Naive B cell (primary cell): Measurements from ENCODE around the gene TTN. TPM values are rescaled to one million over a fixed set of nuclear protein-coding genes. Genes with fewer than 3 reads are reported as not detected.

ENCODE experiments used
- ATAC-seq, 2 donors: fragments of 150-1000 bp; cut with Tn5 transposase; 2 replicates each; pipeline ENCODE4 v1.10.0; 2021; ENCODE audit warnings: low read depth in 2 of 2, mild to moderate bottlenecking in 2 of 2, moderate library complexity in 2 of 2
- DNase-seq: peaks from one replicate; pipeline ENCODE4 v3.0.0; 2022
- H3K27ac Mint-ChIP-seq, 6 donors: one replicate each; pipeline ENCODE4 v1.8.0; 2020 to 2022; ENCODE audit warnings: mild to moderate bottlenecking in 6 of 6, mixed read lengths in 6 of 6, moderate library complexity in 5 of 6, inconsistent platforms in 2 of 6
- H3K27me3 Mint-ChIP-seq, 3 donors: one replicate each; pipeline ENCODE4 v1.8.0; 2021 to 2022; ENCODE audit warnings: mixed read lengths in 3 of 3, mild to moderate bottlenecking in 1 of 3
- H3K36me3 Mint-ChIP-seq, 2 donors: one replicate each; pipeline ENCODE4 v1.8.0; 2020 to 2022; ENCODE audit warnings: mixed read lengths in 2 of 2, inconsistent platforms in 1 of 2, mild to moderate bottlenecking in 1 of 2
- H3K4me1 Mint-ChIP-seq, 3 donors: one replicate each; pipeline ENCODE4 v1.8.0; 2020 to 2022; ENCODE audit warnings: mixed read lengths in 3 of 3, inconsistent platforms in 1 of 3, mild to moderate bottlenecking in 1 of 3, moderate library complexity in 1 of 3
- H3K4me3 Mint-ChIP-seq, 8 donors: one replicate each; pipeline ENCODE4 v1.8.0; 2020 to 2022; ENCODE audit warnings: mild to moderate bottlenecking in 8 of 8, mixed read lengths in 8 of 8, moderate library complexity in 8 of 8, inconsistent platforms in 2 of 8
- H3K9me3 Mint-ChIP-seq, 7 donors: one replicate each; pipeline ENCODE4 v1.8.0; 2020 to 2022; ENCODE audit warnings: mixed read lengths in 7 of 7, mild to moderate bottlenecking in 5 of 7, inconsistent platforms in 2 of 7, moderate library complexity in 1 of 7
- polyA plus RNA-seq, 6 donors: library from polyadenylated mRNA; unstranded; fragments of 300-500 nt; fragmentation: Illumina TruSeq; gene quantifications; one replicate each; pipeline ENCODE4 v1.2.3, GENCODE V29; 2021; ENCODE audit warnings: low read depth in 6 of 6

TTN gene
- polyA plus RNA-seq, 6 donors from 2014 or later = 0.51 to 10.1 (median 1.7) TPM

GRCh38 chr2:178804791-178805190 lies 2.4 kb downstream of the TTN start:
- Mint-ChIP-seq H3K36me3 (peaks cover 0 to 5% of the 10 kb centered on the region in 2 donors), H3K27me3 (no peaks in the 10 kb centered on the region), H3K9me3 (no peaks in the 10 kb centered on the region), H3K4me3 (no peak overlapping the region), H3K4me1 (peaks cover 0 to 4% (median 0%) of the 10 kb centered on the region in 3 donors), H3K27ac (no peak overlapping the region)
- DNase-seq (no peak), ATAC-seq (no peak)

DNA sequence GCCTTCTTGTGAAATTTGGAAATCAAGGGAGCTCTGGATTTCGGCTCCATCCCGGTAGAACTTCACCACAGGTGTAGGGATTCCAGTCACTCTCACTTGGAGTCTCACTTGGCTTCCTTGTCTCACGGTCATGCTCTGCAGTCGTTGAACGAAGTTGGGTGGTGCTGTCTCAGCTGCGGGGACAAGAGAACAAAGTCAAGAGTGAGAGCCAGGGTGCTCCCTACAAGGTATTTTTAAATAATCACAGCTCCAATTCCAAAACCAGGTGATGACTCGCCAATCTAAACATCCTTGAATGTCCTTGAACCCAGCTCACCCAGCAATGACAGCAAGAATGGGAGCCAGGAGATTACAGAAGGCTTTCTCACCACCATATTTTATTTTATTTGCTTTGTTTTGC lies 6.7 kb downstream of the TTN start:
- DNase-seq (no peak), ATAC-seq (no peak)

DNA sequence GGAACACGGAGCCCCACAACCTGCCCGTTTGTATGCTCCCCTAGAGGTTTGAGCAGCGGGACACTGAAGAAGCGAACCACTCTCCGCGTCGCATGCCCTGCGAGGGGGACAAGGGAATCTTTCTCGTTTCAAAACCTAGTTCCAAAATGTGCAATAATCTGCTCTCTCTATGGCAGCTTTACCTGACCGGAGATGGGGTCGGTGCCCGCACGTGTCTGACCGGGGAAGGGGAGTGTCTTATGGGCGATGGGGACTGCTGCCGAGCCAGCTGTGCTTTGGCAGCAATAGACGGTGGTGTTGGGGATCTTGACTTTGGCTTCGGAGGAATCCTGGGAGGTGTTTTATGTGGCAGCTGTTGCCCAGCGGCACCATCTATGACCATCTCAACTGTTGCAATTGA lies 7.9 kb downstream of the TTN start:
- no peak overlapping the region for H3K27ac Mint-ChIP-seq

More for the DNA sequence above, 6.7 kb downstream of the TTN start:
- Mint-ChIP-seq H3K4me3 (no peak overlapping the region), H3K36me3 (peaks cover 0 to 5% of the 10 kb centered on the region in 2 donors), H3K27ac (peak overlapping the region in 1 of 6 donors; percentile 32), H3K9me3 (no peaks in the 10 kb centered on the region), H3K4me1 (peaks cover 0 to 4% (median 0%) of the 10 kb centered on the region in 3 donors), H3K27me3 (no peaks in the 10 kb centered on the region)

DNA sequence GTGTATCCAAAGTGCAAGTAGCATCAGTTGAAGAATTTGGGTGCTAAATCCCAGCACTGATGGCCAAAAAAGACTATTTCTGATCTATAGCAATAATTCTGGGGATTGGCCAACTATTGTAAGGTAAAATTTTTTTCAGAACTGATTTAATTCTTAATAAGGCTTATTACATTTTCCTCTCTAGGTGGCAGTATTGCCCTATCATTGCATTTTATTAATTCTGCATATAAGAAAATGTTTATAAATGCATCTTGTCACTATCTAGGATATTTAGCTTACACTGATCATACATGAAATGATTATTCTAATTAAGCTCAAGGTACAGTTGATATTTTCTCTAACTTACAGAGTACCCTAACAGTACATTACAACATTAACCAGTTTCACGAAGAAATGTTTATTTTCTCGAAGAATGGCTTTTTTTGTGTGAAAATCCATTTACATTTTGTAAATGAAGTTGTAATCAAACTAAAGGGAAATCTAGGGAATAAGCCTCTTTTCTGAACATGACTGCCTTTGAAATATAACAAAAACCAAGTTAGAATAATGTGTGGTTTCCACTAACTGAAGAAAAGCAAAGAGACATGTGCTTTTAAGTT lies 11.0 kb downstream of the TTN start:
- Mint-ChIP-seq H3K4me3 (no peak overlapping the region), H3K4me1 (no peaks in the 10 kb centered on the region), H3K27ac (no peak overlapping the region), H3K27me3 (no peaks in the 10 kb centered on the region), H3K9me3 (no peaks in the 10 kb centered on the region), H3K36me3 (peaks cover 0 to 20% of the 10 kb centered on the region in 2 donors)
- ATAC-seq (no peak), DNase-seq (peak; percentile 12)

More for the DNA sequence above, 7.9 kb downstream of the TTN start:
- Mint-ChIP-seq H3K9me3 (no peaks in the 10 kb centered on the region), H3K36me3 (peaks cover 0 to 5% of the 10 kb centered on the region in 2 donors), H3K27me3 (no peaks in the 10 kb centered on the region), H3K4me1 (no peaks in the 10 kb centered on the region), H3K4me3 (no peak overlapping the region)
- DNase-seq = no peak
- no peak for ATAC-seq

DNA sequence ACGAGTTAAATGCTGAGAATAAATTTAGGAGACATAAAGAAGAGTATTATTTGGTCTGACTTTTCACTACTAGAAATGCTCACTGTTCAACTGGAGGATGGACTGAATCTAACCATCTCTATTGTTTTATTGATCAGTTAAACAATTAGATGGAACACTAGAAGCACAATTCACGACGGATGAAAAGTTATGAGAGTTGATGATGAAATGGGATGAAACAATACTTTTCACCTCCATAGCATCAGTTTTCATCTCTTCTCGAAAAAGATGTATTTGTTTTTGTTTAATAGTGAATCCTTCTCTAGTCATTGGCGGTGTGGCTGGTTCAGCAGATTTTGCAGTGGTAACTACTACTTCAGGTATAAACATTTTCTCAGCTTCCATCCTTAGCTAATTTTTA lies 19.3 kb downstream of the TTN start:
- peaks cover 0 to 3% of the 10 kb centered on the region in 2 donors for H3K36me3 Mint-ChIP-seq
- ATAC-seq (no peak), DNase-seq (no peak)
- H3K4me3 Mint-ChIP-seq = no peak overlapping the region
- no peak overlapping the region for H3K27ac Mint-ChIP-seq
- H3K4me1 Mint-ChIP-seq = no peaks in the 10 kb centered on the region
- H3K9me3 Mint-ChIP-seq = no peaks in the 10 kb centered on the region
- H3K27me3 Mint-ChIP-seq = no peaks in the 10 kb centered on the region

DNA sequence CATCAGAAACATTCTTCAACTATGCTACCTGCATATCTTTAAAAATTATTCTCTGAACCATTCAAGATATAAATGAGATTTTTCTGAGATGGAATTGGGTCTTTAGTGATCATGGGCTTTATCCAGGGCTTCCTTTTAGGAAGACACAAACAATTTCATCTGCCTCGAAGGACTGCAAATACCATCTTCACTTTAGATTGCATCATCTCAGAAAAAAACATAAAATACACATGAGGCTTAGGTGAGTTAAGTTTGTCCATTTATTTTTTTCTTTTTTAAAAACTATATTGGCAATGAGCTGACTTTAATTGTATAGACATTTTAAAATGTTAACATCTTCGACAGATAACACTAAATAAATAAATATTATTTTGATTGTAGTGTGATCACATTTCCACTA lies 20.1 kb downstream of the TTN start:
- no peaks in the 10 kb centered on the region for H3K9me3 Mint-ChIP-seq
- no peaks in the 10 kb centered on the region for H3K4me1 Mint-ChIP-seq
- no peak overlapping the region for H3K4me3 Mint-ChIP-seq
- DNase-seq = no peak
- ATAC-seq = no peak
- H3K27me3 Mint-ChIP-seq = no peaks in the 10 kb centered on the region
- no peak overlapping the region for H3K27ac Mint-ChIP-seq
- H3K36me3 Mint-ChIP-seq = peaks cover 0 to 5% of the 10 kb centered on the region in 2 donors

DNA sequence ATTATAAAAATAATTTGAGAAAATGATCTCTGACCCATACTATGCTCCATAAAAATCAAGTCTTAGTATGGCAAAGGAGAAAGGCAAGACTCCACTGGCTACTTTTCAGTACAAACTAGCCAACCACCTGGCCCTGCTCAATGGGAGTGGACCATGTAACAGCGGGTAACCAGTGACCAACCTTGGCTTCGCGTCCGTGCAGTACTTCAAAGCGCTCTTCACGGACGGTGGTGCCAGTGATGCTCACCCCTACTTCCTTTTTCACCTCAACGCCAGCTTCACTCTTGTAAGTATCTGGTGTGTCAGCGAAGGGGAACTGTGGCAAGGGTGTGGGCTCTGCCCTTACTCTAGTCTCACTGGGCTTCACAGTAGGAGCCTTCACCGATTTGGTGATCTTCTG lies 23.3 kb downstream of the TTN start:
- Mint-ChIP-seq H3K36me3 (peaks cover 0 to 5% of the 10 kb centered on the region in 2 donors), H3K27ac (no peak overlapping the region), H3K27me3 (no peaks in the 10 kb centered on the region), H3K4me3 (no peak overlapping the region), H3K4me1 (no peaks in the 10 kb centered on the region), H3K9me3 (no peaks in the 10 kb centered on the region)
- ATAC-seq (no peak), DNase-seq (no peak)

GRCh38 chr2:178782236-178782635 lies 25.0 kb downstream of the TTN start:
- ATAC-seq = no peak
- Mint-ChIP-seq H3K36me3 (peaks cover 0 to 13% of the 10 kb centered on the region in 2 donors), H3K4me3 (no peak overlapping the region), H3K27me3 (no peaks in the 10 kb centered on the region), H3K4me1 (no peaks in the 10 kb centered on the region), H3K27ac (no peak overlapping the region), H3K9me3 (no peaks in the 10 kb centered on the region)
- DNase-seq = no peak

DNA sequence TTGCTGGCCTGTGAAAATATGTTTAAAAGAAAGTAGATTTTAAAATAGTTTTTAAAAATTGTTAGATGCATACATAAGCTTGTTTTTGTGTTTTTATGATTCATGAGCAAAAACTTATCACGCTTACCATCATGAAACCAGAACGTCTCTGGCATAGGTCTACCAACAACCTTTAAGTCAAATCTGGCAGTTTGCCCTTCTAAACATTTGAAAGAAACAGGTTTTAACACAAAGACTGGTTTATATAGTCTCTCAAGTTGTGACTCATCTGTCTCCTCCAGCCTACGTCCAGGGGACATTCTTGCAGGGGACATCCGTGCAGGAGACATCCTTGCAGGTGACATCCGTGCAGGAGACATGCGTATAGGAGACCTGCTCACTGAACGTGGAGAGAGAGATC lies 29.6 kb downstream of the TTN start:
- Mint-ChIP-seq H3K4me1 (no peaks in the 10 kb centered on the region), H3K9me3 (peaks cover 0 to 3% (median 0%) of the 10 kb centered on the region in 7 donors), H3K4me3 (no peak overlapping the region), H3K27ac (no peak overlapping the region), H3K36me3 (peaks cover 13 to 38% of the 10 kb centered on the region in 2 donors), H3K27me3 (no peaks in the 10 kb centered on the region)
- ATAC-seq (no peak), DNase-seq (no peak)

GRCh38 chr2:178776751-178777150 lies 30.5 kb downstream of the TTN start:
- Mint-ChIP-seq H3K9me3 (peaks cover 0 to 3% (median 0%) of the 10 kb centered on the region in 7 donors), H3K27me3 (no peaks in the 10 kb centered on the region), H3K36me3 (peaks cover 13 to 38% of the 10 kb centered on the region in 2 donors), H3K4me3 (no peak overlapping the region), H3K27ac (no peak overlapping the region), H3K4me1 (no peaks in the 10 kb centered on the region)
- DNase-seq = no peak
- ATAC-seq = no peak

DNA sequence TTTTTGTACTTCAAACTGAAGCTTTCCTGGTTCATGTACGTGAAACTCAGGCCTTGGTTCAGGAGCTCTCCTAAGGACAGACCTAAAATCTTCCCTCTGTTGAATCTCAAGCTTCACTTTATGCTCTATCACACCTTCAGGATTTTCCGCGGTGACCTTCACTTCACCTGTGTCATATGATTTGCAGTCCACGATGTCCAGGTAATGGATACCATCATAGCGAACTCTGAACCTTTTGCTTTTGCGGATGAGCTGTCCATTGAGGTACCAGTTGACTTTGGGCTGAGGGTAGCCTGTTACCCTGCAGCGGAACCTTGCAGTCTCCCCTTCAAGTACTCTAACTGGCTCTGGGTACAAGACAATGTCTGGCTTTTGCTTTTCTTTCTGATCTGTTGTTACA lies 31.2 kb downstream of the TTN start:
- ATAC-seq = no peak
- H3K4me1 Mint-ChIP-seq = no peaks in the 10 kb centered on the region
- no peak overlapping the region for H3K27ac Mint-ChIP-seq
- H3K36me3 Mint-ChIP-seq = peaks cover 13 to 38% of the 10 kb centered on the region in 2 donors
- peaks cover 0 to 3% (median 0%) of the 10 kb centered on the region in 7 donors for H3K9me3 Mint-ChIP-seq
- H3K27me3 Mint-ChIP-seq = no peaks in the 10 kb centered on the region
- no peak for DNase-seq
- H3K4me3 Mint-ChIP-seq = no peak overlapping the region

DNA sequence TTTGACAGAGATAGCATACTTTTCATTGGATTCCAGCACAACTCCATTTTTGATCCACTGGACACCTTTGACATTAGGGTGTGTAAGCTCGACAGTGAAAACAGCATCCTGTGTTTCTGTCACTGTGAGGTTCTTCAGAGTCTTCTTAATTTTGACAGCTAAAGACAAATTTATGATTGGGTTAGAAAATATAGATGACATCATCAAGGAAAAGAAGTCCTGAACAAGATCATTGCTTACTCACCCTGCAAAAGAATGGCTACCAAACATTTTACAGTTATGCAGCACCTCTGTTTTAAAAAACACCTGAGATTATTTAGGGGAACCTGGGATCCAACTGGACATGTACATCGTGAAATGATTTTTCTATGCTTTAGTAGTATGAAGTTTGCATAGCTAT lies 36.7 kb downstream of the TTN start:
- no peaks in the 10 kb centered on the region for H3K27me3 Mint-ChIP-seq

DNA sequence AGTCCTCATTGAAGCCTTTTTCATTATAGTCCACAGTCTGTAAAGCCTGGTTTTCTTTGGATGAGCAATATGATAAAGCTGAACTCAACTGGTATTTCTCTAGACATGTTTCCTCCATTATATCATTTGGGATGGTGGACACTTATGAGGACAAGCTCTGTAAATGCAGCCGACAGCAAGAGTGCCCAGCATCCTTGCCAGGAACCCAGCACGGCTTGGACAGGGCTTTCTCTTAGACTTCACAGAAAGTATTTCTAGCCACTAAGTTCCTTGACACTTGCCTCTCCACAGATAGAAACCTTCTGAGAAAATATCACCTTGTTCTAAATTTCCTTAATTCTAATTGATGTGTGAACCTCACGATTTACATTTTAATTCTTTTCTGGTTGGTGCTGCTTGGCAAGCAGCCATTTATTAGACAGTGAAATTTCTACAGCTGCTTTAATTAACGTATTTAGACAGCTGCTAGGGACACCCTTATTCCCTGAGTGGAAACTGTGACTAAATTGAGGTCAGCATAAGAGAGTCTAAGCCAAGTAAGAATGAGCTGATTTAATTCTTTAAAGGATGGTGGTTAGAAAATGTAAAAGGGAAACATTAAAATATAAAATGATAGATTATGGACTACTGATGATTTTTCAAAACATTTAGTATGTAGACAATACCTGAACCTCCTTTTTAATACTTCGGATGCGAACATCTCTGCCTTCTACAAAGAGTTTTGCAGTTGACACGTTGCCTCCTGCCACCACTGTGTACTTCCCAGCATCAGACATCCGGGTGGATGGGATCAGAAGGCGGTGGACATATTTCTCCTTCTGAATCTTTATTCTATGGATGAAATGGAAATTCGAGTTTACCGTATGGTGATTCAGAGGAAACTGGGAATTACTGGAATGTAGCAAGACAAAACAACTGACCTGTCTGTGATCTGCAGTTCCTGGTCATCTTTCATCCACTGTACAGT lies 39.8 kb downstream of the TTN start:
- no peaks in the 10 kb centered on the region for H3K4me1 Mint-ChIP-seq
- DNase-seq (no peak), ATAC-seq (no peak)
- H3K9me3 Mint-ChIP-seq = no peaks in the 10 kb centered on the region
- no peak overlapping the region for H3K4me3 Mint-ChIP-seq
- H3K36me3 Mint-ChIP-seq = peaks cover 0 to 19% of the 10 kb centered on the region in 2 donors
- H3K27me3 Mint-ChIP-seq = no peaks in the 10 kb centered on the region
- H3K27ac Mint-ChIP-seq = no peak overlapping the region

More for the DNA sequence above, 36.7 kb downstream of the TTN start:
- no peaks in the 10 kb centered on the region for H3K9me3 Mint-ChIP-seq
- DNase-seq (no peak), ATAC-seq (no peak)
- peaks cover 2 to 26% of the 10 kb centered on the region in 2 donors for H3K36me3 Mint-ChIP-seq
- no peak overlapping the region for H3K27ac Mint-ChIP-seq
- H3K4me3 Mint-ChIP-seq = no peak overlapping the region
- no peaks in the 10 kb centered on the region for H3K4me1 Mint-ChIP-seq

- Mint-ChIP-seq H3K27ac (no peak overlapping the region), H3K9me3 (no peaks in the 10 kb centered on the region), H3K27me3 (no peaks in the 10 kb centered on the region), H3K4me3 (no peak overlapping the region), H3K4me1 (no peaks in the 10 kb centered on the region), H3K36me3 (peaks cover 0 to 13% of the 10 kb centered on the region in 2 donors)
- DNase-seq (no peak), ATAC-seq (no peak)
Observed at GRCh38 chr2:178764097-178764496, 43.1 kb downstream of the TTN start.
